Measurements from ENCODE around the gene PM20D1.

The PM20D1 gene

DNA sequence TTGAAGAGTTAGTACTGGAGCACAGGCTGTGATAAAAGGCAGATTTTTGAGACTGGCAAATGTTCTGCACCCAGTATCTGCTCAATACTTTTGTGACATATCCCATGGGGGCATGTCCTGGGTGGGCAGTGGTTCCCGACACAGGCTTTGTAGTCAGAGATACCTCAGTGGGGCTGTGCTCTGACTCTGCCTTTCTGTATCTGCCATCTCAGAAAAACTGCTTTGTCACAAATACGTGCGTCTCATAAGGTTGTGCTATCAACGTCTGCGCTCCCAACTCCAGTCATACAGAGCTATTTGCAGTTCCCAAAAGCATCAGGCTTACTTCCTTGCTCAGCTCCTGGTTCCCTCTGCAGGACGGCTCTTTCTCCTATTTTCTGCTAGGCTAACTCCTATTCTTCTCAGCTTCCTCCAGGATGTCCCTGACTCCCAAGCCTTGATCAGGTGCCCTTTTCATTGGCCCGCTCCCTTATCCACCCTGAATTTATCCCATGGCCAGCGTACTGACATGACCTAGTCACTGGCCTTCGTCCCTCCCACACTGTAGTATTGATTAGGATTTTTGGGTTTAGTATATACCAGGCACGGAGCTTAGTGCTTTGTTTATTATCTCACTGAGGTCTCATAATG lies 62.5 kb downstream of the PM20D1 start:
- TF ChIP-seq, protein P1, sequence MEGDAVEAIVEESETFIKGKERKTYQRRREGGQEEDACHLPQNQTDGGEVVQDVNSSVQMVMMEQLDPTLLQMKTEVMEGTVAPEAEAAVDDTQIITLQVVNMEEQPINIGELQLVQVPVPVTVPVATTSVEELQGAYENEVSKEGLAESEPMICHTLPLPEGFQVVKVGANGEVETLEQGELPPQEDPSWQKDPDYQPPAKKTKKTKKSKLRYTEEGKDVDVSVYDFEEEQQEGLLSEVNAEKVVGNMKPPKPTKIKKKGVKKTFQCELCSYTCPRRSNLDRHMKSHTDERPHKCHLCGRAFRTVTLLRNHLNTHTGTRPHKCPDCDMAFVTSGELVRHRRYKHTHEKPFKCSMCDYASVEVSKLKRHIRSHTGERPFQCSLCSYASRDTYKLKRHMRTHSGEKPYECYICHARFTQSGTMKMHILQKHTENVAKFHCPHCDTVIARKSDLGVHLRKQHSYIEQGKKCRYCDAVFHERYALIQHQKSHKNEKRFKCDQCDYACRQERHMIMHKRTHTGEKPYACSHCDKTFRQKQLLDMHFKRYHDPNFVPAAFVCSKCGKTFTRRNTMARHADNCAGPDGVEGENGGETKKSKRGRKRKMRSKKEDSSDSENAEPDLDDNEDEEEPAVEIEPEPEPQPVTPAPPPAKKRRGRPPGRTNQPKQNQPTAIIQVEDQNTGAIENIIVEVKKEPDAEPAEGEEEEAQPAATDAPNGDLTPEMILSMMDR (IDR thresholded peaks at IDR 0.05) = no peak
- no peak for TF ChIP-seq ZFX (IDR thresholded peaks at IDR 0.05; ENCODE audit: borderline replicate concordance)
- no peak overlapping the region for H3K27ac ChIP-seq

DNA sequence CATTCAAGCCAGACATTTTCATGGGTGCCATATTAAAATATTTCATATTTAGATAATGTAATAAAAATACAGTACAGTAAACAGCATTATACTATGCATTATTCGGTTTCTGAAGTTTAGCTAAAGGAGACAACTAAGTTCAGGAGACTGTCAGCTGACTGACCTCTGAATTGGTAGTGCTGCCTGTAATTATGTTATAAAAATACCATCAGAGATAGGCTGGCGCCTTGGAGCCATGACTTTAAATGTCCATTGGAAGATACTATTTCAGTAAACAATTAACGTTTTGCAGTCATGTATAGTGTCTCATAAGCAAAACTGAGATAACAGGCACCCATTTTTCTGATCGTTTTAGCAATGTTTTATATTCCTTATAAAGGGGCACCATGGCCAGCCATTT lies 63.3 kb downstream of the PM20D1 start:
- TF ChIP-seq, protein P1 (IDR thresholded peaks at IDR 0.05) = no peak
- no peak for TF ChIP-seq ZFX (IDR thresholded peaks at IDR 0.05; ENCODE audit: borderline replicate concordance)
- no peak overlapping the region for H3K27ac ChIP-seq

DNA sequence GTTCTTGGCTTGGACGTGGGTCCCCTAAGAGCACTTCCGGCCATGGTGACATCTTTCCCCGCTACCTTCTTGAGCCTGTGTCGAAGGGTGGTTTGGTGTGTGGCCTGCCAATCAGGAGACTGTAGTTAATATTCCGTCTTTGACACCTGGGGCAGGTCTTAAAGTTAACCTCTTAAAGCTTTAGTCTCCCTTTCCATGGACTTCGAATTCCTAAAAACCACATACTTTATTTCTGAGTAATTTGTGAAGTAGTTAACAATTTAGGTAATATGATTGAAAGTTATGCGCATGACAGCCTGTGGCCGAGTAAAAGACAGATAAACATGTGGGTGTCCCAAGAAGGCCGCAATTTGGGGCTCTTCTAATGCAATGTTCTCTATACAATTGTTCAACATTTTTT lies 64.5 kb downstream of the PM20D1 start:
- TF ChIP-seq, protein P1 (IDR thresholded peaks at IDR 0.05) = no peak
- no peak for TF ChIP-seq ZFX (IDR thresholded peaks at IDR 0.05; ENCODE audit: borderline replicate concordance)
- no peak overlapping the region for H3K27ac ChIP-seq

DNA sequence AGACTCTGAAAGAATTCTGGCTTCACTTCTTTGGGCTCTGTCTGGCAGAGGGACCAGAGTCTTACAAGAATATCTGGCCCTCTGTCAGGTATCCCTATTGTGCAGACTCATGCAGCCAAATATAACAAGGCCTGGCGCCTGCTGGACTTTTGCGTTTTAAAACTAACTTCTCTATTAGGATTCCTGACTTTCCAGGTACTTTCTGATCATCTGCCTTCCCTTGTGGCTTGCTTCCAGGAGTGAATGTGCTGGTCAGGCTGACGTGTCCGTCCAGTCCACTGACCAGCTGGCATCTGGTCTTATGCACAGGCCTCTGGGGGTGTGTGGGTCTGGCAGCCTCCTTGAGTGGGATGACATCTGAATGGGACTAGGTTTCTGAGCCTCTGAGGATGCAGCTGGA lies 66.0 kb downstream of the PM20D1 start:
- no peak overlapping the region for H3K27ac ChIP-seq
- no peak for TF ChIP-seq ZFX (IDR thresholded peaks at IDR 0.05; ENCODE audit: borderline replicate concordance)
- TF ChIP-seq, protein P1 (IDR thresholded peaks at IDR 0.05) = no peak

DNA sequence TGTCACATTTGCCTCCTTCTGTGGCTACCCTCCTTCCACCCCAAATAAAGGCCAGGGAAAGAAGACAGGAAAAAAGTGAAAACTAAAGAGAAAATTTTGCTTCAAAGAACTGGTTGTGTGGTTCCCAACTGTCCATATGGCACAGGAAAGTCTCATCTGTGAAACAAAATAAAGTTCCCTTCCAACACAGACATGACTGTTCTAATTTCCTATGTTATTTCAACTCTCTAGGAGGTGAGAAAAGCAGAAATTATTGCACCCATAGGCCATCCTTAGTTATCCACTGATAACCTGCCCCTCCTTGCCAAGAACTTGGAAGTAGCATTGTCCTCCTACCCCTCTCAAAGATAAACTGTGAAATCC lies 66.5 kb downstream of the PM20D1 start:
- TF ChIP-seq ZFX (IDR thresholded peaks at IDR 0.05; ENCODE audit: borderline replicate concordance) = no peak
- TF ChIP-seq, protein P1 (IDR thresholded peaks at IDR 0.05) = no peak
- H3K27ac ChIP-seq = no peak overlapping the region

DNA sequence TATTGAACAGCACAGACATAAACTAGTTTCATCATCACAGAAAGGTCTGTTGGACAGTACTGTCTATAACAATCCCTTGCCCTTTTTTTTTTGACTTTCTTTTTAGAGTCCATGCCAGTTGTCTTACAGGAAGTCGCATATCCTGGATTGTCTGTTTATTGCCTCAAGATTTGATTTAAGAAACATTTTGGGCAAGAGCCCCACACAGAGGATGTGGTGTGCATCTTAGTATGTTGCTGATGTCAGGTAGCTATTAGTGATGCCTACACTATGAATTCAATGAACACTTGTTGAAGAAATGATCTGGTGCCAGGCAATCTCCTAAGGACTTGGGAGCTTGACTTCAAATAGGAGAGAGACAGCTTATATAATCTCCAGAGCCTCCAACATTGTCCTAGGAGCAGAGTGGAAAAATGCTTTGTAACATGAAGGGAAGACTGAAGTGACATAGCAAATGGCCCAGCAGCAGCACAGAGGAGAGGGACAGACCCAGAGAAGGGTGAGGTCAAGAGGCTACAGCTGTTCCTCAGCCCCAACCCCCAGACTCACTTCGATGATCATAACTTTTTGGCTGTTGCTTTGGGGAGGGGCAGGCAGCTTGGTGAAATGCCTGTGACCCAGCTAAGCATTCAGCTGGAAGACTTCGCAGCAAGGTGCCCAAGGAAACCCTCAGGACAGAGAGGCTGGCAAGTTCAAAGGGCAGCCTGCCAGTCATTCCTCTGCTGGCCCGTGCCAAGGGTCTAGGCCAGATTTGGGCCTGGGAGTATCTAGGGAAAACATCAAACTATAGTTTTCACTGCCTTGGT lies 67.1 kb downstream of the PM20D1 start:
- TF ChIP-seq ZFX (IDR thresholded peaks at IDR 0.05; ENCODE audit: borderline replicate concordance) = no peak
- TF ChIP-seq, protein P1 (IDR thresholded peaks at IDR 0.05) = no peak
- no peak overlapping the region for H3K27ac ChIP-seq

DNA sequence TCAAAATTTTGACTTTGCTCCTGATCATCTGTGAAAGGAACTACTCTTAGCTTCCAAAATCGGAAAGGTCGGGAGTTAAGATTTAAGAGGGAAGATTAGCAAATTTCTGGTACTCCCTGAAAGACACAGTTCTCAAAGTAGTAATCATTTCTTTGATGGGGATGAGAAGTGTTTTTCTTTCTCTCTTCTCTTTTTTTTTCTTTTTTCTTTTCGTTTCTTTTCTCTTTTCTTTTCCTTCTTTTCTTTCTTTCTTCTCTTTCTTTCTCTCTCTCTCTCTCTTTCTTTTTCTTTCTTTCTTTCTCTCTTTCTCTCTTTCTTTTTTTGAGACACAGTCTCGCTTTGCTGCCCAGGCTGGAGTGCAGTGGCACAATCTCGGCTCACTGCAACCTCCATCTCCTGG lies 69.6 kb downstream of the PM20D1 start:
- TF ChIP-seq, protein P1 (IDR thresholded peaks at IDR 0.05) = no peak
- H3K27ac ChIP-seq = no peak overlapping the region

Data from 22Rv1 (cell line).